ENCODE results near the gene CACNA2D4.

Gene CACNA2D4

GRCh38 chr12:1927751-1928351 lies 9.4 kb upstream of the CACNA2D4 start:
- no peak overlapping the region for H3K9ac ChIP-seq (ENCODE audit: low read length in 5 of 5)
- H3K4me1 ChIP-seq (ENCODE audit: control insufficient read depth in 5 of 5, insufficient read depth in 5 of 5, low read length in 5 of 5) = peaks cover 0 to 42% (median 28%) of the 10 kb centered on the region in 5 donors
- H3K36me3 ChIP-seq (ENCODE audit: control insufficient read depth in 5 of 5, insufficient read depth in 5 of 5, low read length in 5 of 5) = no peaks in the 10 kb centered on the region
- H3K27ac ChIP-seq (ENCODE audit: low read depth, low read length) = no peak overlapping the region
- H3K27me3 ChIP-seq (ENCODE audit: control insufficient read depth in 5 of 5, insufficient read depth in 4 of 5, low read length in 5 of 5) = peaks cover 0 to 4% (median 2%) of the 10 kb centered on the region in 5 donors
- no peak overlapping the region for H3K4me3 ChIP-seq (ENCODE audit: low read depth in 1 of 5, low read length in 5 of 5)
- no peaks in the 10 kb centered on the region for H3K9me3 ChIP-seq (ENCODE audit: control insufficient read depth in 5 of 5, low read length in 5 of 5)

- Histone ChIP-seq H3K9me3 (ENCODE audit: control insufficient read depth in 5 of 5, low read length in 5 of 5) (no peaks in the 10 kb centered on the region), H3K27me3 (ENCODE audit: control insufficient read depth in 5 of 5, insufficient read depth in 4 of 5, low read length in 5 of 5) (peaks cover 0 to 4% (median 2%) of the 10 kb centered on the region in 5 donors), H3K27ac (ENCODE audit: low read depth, low read length) (no peak overlapping the region), H3K4me1 (ENCODE audit: control insufficient read depth in 5 of 5, insufficient read depth in 5 of 5, low read length in 5 of 5) (peaks cover 0 to 35% (median 23%) of the 10 kb centered on the region in 5 donors), H3K36me3 (ENCODE audit: control insufficient read depth in 5 of 5, insufficient read depth in 5 of 5, low read length in 5 of 5) (no peaks in the 10 kb centered on the region), H3K4me3 (ENCODE audit: low read depth in 1 of 5, low read length in 5 of 5) (no peak overlapping the region), H3K9ac (ENCODE audit: low read length in 5 of 5) (no peak overlapping the region)
Observed at GRCh38 chr12:1927051-1927680, 8.7 kb upstream of the CACNA2D4 start.

- no peaks in the 10 kb centered on the region for H3K9me3 ChIP-seq (ENCODE audit: control insufficient read depth in 5 of 5, low read length in 5 of 5)
- H3K27ac ChIP-seq (ENCODE audit: low read depth, low read length) = no peak overlapping the region
- no peaks in the 10 kb centered on the region for H3K36me3 ChIP-seq (ENCODE audit: control insufficient read depth in 5 of 5, insufficient read depth in 5 of 5, low read length in 5 of 5)
- H3K4me1 ChIP-seq (ENCODE audit: control insufficient read depth in 5 of 5, insufficient read depth in 5 of 5, low read length in 5 of 5) = peaks cover 0 to 29% (median 20%) of the 10 kb centered on the region in 5 donors
- H3K4me3 ChIP-seq (ENCODE audit: low read depth in 1 of 5, low read length in 5 of 5) = no peak overlapping the region
- peaks cover 0 to 4% (median 2%) of the 10 kb centered on the region in 5 donors for H3K27me3 ChIP-seq (ENCODE audit: control insufficient read depth in 5 of 5, insufficient read depth in 4 of 5, low read length in 5 of 5)
- H3K9ac ChIP-seq (ENCODE audit: low read length in 5 of 5) = no peak overlapping the region
Observed at GRCh38 chr12:1926251-1926657, 7.8 kb upstream of the CACNA2D4 start.

GRCh38 chr12:1925684-1926006 lies 7.2 kb upstream of the CACNA2D4 start:
- H3K9me3 ChIP-seq (ENCODE audit: control insufficient read depth in 5 of 5, low read length in 5 of 5) = no peaks in the 10 kb centered on the region
- no peak overlapping the region for H3K9ac ChIP-seq (ENCODE audit: low read length in 5 of 5)
- no peak overlapping the region for H3K27ac ChIP-seq (ENCODE audit: low read depth, low read length)
- no peaks in the 10 kb centered on the region for H3K36me3 ChIP-seq (ENCODE audit: control insufficient read depth in 5 of 5, insufficient read depth in 5 of 5, low read length in 5 of 5)
- H3K27me3 ChIP-seq (ENCODE audit: control insufficient read depth in 5 of 5, insufficient read depth in 4 of 5, low read length in 5 of 5) = peaks cover 0 to 4% (median 2%) of the 10 kb centered on the region in 5 donors
- H3K4me3 ChIP-seq (ENCODE audit: low read depth in 1 of 5, low read length in 5 of 5) = no peak overlapping the region
- peaks cover 0 to 29% (median 26%) of the 10 kb centered on the region in 5 donors for H3K4me1 ChIP-seq (ENCODE audit: control insufficient read depth in 5 of 5, insufficient read depth in 5 of 5, low read length in 5 of 5)

- no peaks in the 10 kb centered on the region for H3K9me3 ChIP-seq (ENCODE audit: control insufficient read depth in 5 of 5, low read length in 5 of 5)
- H3K36me3 ChIP-seq (ENCODE audit: control insufficient read depth in 5 of 5, insufficient read depth in 5 of 5, low read length in 5 of 5) = no peaks in the 10 kb centered on the region
- H3K4me3 ChIP-seq (ENCODE audit: low read depth in 1 of 5, low read length in 5 of 5) = no peak overlapping the region
- peaks cover 0 to 29% (median 22%) of the 10 kb centered on the region in 5 donors for H3K4me1 ChIP-seq (ENCODE audit: control insufficient read depth in 5 of 5, insufficient read depth in 5 of 5, low read length in 5 of 5)
- no peak overlapping the region for H3K9ac ChIP-seq (ENCODE audit: low read length in 5 of 5)
- peaks cover 0 to 4% (median 2%) of the 10 kb centered on the region in 5 donors for H3K27me3 ChIP-seq (ENCODE audit: control insufficient read depth in 5 of 5, insufficient read depth in 4 of 5, low read length in 5 of 5)
- H3K27ac ChIP-seq (ENCODE audit: low read depth, low read length) = no peak overlapping the region
Observed at GRCh38 chr12:1924996-1925683, 6.7 kb upstream of the CACNA2D4 start.

GRCh38 chr12:1922985-1923384 lies 4.5 kb upstream of the CACNA2D4 start:
- no peaks in the 10 kb centered on the region for H3K36me3 ChIP-seq (ENCODE audit: control insufficient read depth in 5 of 5, insufficient read depth in 5 of 5, low read length in 5 of 5)
- no peak overlapping the region for H3K9ac ChIP-seq (ENCODE audit: low read length in 5 of 5)
- H3K27ac ChIP-seq (ENCODE audit: low read depth, low read length) = no peak overlapping the region
- no peak overlapping the region for H3K4me3 ChIP-seq (ENCODE audit: low read depth in 1 of 5, low read length in 5 of 5)
- H3K4me1 ChIP-seq (ENCODE audit: control insufficient read depth in 5 of 5, insufficient read depth in 5 of 5, low read length in 5 of 5) = peaks cover 0 to 20% (median 16%) of the 10 kb centered on the region in 5 donors
- H3K27me3 ChIP-seq (ENCODE audit: control insufficient read depth in 5 of 5, insufficient read depth in 4 of 5, low read length in 5 of 5) = peaks cover 0 to 4% (median 2%) of the 10 kb centered on the region in 5 donors
- H3K9me3 ChIP-seq (ENCODE audit: control insufficient read depth in 5 of 5, low read length in 5 of 5) = no peaks in the 10 kb centered on the region

- H3K4me3 ChIP-seq (ENCODE audit: low read depth in 1 of 5, low read length in 5 of 5) = no peak overlapping the region
- peaks cover 0 to 7% (median 3%) of the 10 kb centered on the region in 5 donors for H3K27me3 ChIP-seq (ENCODE audit: control insufficient read depth in 5 of 5, insufficient read depth in 4 of 5, low read length in 5 of 5)
- no peak overlapping the region for H3K27ac ChIP-seq (ENCODE audit: low read depth, low read length)
- no peaks in the 10 kb centered on the region for H3K9me3 ChIP-seq (ENCODE audit: control insufficient read depth in 5 of 5, low read length in 5 of 5)
- no peak overlapping the region for H3K9ac ChIP-seq (ENCODE audit: low read length in 5 of 5)
- no peaks in the 10 kb centered on the region for H3K36me3 ChIP-seq (ENCODE audit: control insufficient read depth in 5 of 5, insufficient read depth in 5 of 5, low read length in 5 of 5)
- peaks cover 0 to 19% (median 11%) of the 10 kb centered on the region in 5 donors for H3K4me1 ChIP-seq (ENCODE audit: control insufficient read depth in 5 of 5, insufficient read depth in 5 of 5, low read length in 5 of 5)
Observed at GRCh38 chr12:1922075-1922709, 3.7 kb upstream of the CACNA2D4 start.

GRCh38 chr12:1920971-1921370 lies 2.5 kb upstream of the CACNA2D4 start:
- no peak overlapping the region for H3K27ac ChIP-seq (ENCODE audit: low read depth, low read length)
- no peaks in the 10 kb centered on the region for H3K9me3 ChIP-seq (ENCODE audit: control insufficient read depth in 5 of 5, low read length in 5 of 5)
- H3K36me3 ChIP-seq (ENCODE audit: control insufficient read depth in 5 of 5, insufficient read depth in 5 of 5, low read length in 5 of 5) = no peaks in the 10 kb centered on the region
- peaks cover 0 to 9% (median 3%) of the 10 kb centered on the region in 5 donors for H3K27me3 ChIP-seq (ENCODE audit: control insufficient read depth in 5 of 5, insufficient read depth in 4 of 5, low read length in 5 of 5)
- no peak overlapping the region for H3K9ac ChIP-seq (ENCODE audit: low read length in 5 of 5)
- H3K4me3 ChIP-seq (ENCODE audit: low read depth in 1 of 5, low read length in 5 of 5) = no peak overlapping the region
- peaks cover 0 to 20% (median 11%) of the 10 kb centered on the region in 5 donors for H3K4me1 ChIP-seq (ENCODE audit: control insufficient read depth in 5 of 5, insufficient read depth in 5 of 5, low read length in 5 of 5)

GRCh38 chr12:1920436-1920835 lies 2.0 kb upstream of the CACNA2D4 start:
- H3K9ac ChIP-seq (ENCODE audit: low read length in 5 of 5) = no peak overlapping the region

GRCh38 chr12:1919763-1920162 lies 1.3 kb upstream of the CACNA2D4 start:
- Histone ChIP-seq H3K36me3 (ENCODE audit: control insufficient read depth in 5 of 5, insufficient read depth in 5 of 5, low read length in 5 of 5) (no peaks in the 10 kb centered on the region), H3K4me1 (ENCODE audit: control insufficient read depth in 5 of 5, insufficient read depth in 5 of 5, low read length in 5 of 5) (peaks cover 0 to 20% (median 8%) of the 10 kb centered on the region in 5 donors)

More at GRCh38 chr12:1920436-1920835, 2.0 kb upstream of the CACNA2D4 start:
- Histone ChIP-seq H3K27ac (ENCODE audit: low read depth, low read length) (no peak overlapping the region), H3K36me3 (ENCODE audit: control insufficient read depth in 5 of 5, insufficient read depth in 5 of 5, low read length in 5 of 5) (no peaks in the 10 kb centered on the region), H3K4me1 (ENCODE audit: control insufficient read depth in 5 of 5, insufficient read depth in 5 of 5, low read length in 5 of 5) (peaks cover 0 to 20% (median 11%) of the 10 kb centered on the region in 5 donors), H3K4me3 (ENCODE audit: low read depth in 1 of 5, low read length in 5 of 5) (no peak overlapping the region), H3K9me3 (ENCODE audit: control insufficient read depth in 5 of 5, low read length in 5 of 5) (no peaks in the 10 kb centered on the region), H3K27me3 (ENCODE audit: control insufficient read depth in 5 of 5, insufficient read depth in 4 of 5, low read length in 5 of 5) (peaks cover 0 to 10% (median 3%) of the 10 kb centered on the region in 5 donors)

More at GRCh38 chr12:1919763-1920162, 1.3 kb upstream of the CACNA2D4 start:
- H3K4me3 ChIP-seq (ENCODE audit: low read depth in 1 of 5, low read length in 5 of 5) = no peak overlapping the region
- H3K9ac ChIP-seq (ENCODE audit: low read length in 5 of 5) = no peak overlapping the region
- no peak overlapping the region for H3K27ac ChIP-seq (ENCODE audit: low read depth, low read length)
- H3K9me3 ChIP-seq (ENCODE audit: control insufficient read depth in 5 of 5, low read length in 5 of 5) = no peaks in the 10 kb centered on the region
- peaks cover 0 to 12% (median 0%) of the 10 kb centered on the region in 5 donors for H3K27me3 ChIP-seq (ENCODE audit: control insufficient read depth in 5 of 5, insufficient read depth in 4 of 5, low read length in 5 of 5)
